Activated naive CD8-positive, alpha-beta T cell treated with anti-CD3 and anti-CD28 coated beads, Interleukin-2, amount 50 U/mL, for 24 hours (primary cell): ENCODE data around the gene SLC25A42.
"Not testable (repeated sequence)": the region's sequence is repeated elsewhere in the genome, so short reads cannot be mapped to it uniquely, and the experiment has no call there.

Experiments used
- ATAC-seq: fragments of 150-1000 bp; cut with Tn5 transposase; one replicate; pipeline ENCODE4 v1.10.0; 2021
- DNase-seq: peaks from one replicate; pipeline ENCODE4 v3.0.0; 2021
- H3K27ac Mint-ChIP-seq: one replicate; pipeline ENCODE4 v1.8.0; 2021; ENCODE audit warnings: mild to moderate bottlenecking, mixed read lengths
- H3K27me3 Mint-ChIP-seq: one replicate; pipeline ENCODE4 v1.8.0; 2021; ENCODE audit warnings: mixed read lengths
- H3K36me3 Mint-ChIP-seq: one replicate; pipeline ENCODE4 v1.8.0; 2021; ENCODE audit warnings: low read depth, mixed read lengths
- H3K4me1 Mint-ChIP-seq: one replicate; pipeline ENCODE4 v1.8.0; 2021; ENCODE audit warnings: mixed read lengths
- H3K4me3 Mint-ChIP-seq: one replicate; pipeline ENCODE4 v1.8.0; 2021; ENCODE audit warnings: mild to moderate bottlenecking, moderate library complexity, mixed read lengths
- H3K9me3 Mint-ChIP-seq: one replicate; pipeline ENCODE4 v1.8.0; 2021; ENCODE audit warnings: mixed read lengths

The SLC25A42 gene

GRCh38 chr19:19138109-19138981 is 74.6 kb downstream of the SLC25A42 start, which contains the start of gene TMEM161A:
TMEM161A (minus strand) TSS chr19:19138478; CDS start chr19:19138428, 50 bp downstream.
- peak within 1 kb of the TSS; percentile 94 for H3K27ac Mint-ChIP-seq
- H3K36me3 Mint-ChIP-seq, result peaks cover 4% of the 10 kb centered on the region
- H3K4me1 Mint-ChIP-seq, result peaks cover 22% of the 10 kb centered on the region
- H3K27me3 Mint-ChIP-seq, result no peaks in the 10 kb centered on the region
- ATAC-seq (peak; percentile 100), DNase-seq (peak; percentile 96)
- H3K4me3 Mint-ChIP-seq, result peak within 1 kb of the TSS; percentile 92
- H3K9me3 Mint-ChIP-seq, result no peaks in the 10 kb centered on the region

- no peak overlapping the region for H3K4me3 Mint-ChIP-seq
- H3K36me3 Mint-ChIP-seq, result no peaks in the 10 kb centered on the region
- DNase-seq (no peak), ATAC-seq (no peak)
- H3K9me3 Mint-ChIP-seq, result no peaks in the 10 kb centered on the region
- H3K27me3 Mint-ChIP-seq, result no peaks in the 10 kb centered on the region
- H3K4me1 Mint-ChIP-seq, result peaks cover 22% of the 10 kb centered on the region
- no peak overlapping the region for H3K27ac Mint-ChIP-seq
Measured at GRCh38 chr19:19139876-19140229, 76.1 kb downstream of the SLC25A42 start.

DNA sequence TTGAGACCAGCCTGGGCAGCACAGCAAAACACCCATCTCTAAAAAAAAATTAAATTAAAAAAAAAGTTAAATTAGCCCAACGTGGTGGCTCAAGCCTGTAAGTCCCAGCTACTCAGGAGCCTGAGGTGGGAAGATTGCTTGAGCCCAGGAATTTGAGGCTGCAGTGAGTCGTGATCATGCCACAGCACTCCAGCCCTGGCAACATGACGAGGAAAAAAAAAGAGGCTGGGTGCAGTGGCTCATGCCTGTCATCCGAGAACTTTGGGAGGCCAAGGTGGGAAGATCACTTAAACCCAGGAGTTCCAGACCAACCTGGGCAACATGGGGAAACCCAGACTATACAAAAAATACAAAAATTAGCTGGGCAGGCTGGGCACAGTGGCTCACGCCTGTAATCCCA is 76.7 kb downstream of the SLC25A42 start:
- peaks cover 19% of the 10 kb centered on the region for H3K4me1 Mint-ChIP-seq
- no peak for DNase-seq
- H3K27me3 Mint-ChIP-seq, result no peaks in the 10 kb centered on the region
- no peak for ATAC-seq
- no peaks in the 10 kb centered on the region for H3K9me3 Mint-ChIP-seq
- no peak overlapping the region for H3K4me3 Mint-ChIP-seq
- no peaks in the 10 kb centered on the region for H3K36me3 Mint-ChIP-seq
- no peak overlapping the region for H3K27ac Mint-ChIP-seq

DNA sequence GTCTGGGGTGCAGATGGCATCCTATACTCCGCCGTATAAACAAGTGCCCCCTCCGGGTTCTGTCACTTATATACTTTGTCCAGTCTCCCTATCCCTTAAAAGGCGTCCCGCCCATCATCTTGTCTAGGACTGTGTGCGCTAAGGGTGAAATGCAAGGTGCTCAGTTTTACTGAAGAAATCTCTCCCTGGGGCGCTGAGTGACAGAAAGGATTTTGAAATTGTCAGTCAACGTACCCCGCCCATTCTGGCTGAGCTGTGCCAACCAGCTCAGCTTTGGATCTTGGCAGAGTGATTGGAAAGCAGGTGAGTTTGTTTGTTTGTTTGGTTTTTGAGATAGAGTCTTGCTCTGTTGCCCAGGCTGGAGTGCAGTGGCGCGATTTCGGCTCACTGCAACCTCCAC is 78.6 kb downstream of the SLC25A42 start:
- DNase-seq (no peak), ATAC-seq (no peak)
- Mint-ChIP-seq H3K27me3 (no peaks in the 10 kb centered on the region), H3K36me3 (no peaks in the 10 kb centered on the region), H3K9me3 (no peaks in the 10 kb centered on the region), H3K4me3 (no peak overlapping the region), H3K27ac (no peak overlapping the region), H3K4me1 (peaks cover 16% of the 10 kb centered on the region)

DNA sequence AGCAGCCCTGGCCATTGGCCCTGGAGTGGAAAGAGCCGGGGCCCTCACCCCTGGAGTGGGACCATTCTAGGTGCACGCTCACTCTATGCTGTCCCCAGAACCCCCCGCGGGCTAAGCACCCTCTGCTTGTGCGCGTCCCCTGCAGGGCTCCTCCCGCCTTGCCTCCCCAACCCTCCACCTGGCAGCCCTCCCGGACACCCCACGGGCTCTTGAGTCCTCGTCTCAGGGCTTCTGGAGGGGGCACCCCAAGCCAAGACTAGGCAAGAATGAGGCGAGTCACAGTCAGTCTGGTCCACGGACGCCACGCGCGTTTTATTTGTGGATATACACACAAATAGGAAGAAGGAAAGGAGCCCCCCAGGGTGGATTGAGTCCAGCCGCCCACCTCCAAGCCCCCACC is 81.5 kb downstream of the SLC25A42 start:
- ATAC-seq (no peak), DNase-seq (no peak)
- Mint-ChIP-seq H3K9me3 (no peaks in the 10 kb centered on the region), H3K27me3 (no peaks in the 10 kb centered on the region), H3K27ac (no peak overlapping the region), H3K36me3 (peaks cover 3% of the 10 kb centered on the region), H3K4me1 (no peaks in the 10 kb centered on the region), H3K4me3 (no peak overlapping the region)

DNA sequence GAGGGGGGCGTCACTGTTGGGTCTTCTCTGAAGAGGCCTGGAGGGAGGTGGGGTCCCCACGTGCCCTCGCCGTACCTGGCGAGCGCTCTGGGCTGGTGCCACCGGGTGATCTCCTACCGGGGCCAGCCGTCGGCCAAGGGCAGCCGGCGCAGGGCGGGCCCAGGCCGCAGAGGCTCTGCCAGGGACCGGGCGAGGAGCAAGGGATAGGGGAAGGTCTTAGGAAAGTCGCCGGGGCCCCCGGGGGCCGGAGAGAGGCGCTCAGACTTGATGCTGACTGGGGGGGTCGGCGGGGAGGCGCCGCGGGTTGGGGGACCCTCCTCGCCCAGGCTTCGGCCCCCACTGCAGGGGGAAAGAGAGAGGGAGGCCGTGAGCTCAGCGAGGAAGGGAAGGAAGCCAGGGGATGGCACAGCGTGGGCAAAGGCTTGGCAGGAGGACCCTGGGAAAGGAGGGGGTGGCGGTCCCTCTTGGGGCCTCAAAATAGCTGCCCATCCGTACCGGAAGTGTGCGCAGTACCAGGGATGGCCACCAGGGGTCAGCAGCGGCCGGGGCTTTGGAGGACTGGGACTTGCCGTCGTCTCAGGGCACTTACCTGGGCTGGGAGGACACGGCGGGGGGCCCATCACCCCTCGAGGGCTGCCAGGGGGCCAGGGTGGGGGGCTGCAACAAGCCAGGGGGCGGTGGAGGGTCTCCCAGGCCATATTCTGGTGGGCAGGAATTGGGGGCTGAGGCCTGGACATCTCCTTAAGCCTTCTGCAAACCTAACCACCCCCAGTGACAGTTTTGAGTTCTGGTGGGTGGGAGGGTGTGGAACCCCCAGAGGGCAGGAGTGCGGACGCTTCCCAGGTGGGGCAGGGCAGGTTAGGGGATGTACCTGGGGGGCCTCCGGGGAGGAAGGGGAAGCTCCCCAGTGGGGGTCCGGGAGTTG is 82.2 kb downstream of the SLC25A42 start:
- DNase-seq, result peak; percentile 91
- Mint-ChIP-seq H3K9me3 (no peaks in the 10 kb centered on the region), H3K27ac (no peak overlapping the region), H3K4me3 (no peak overlapping the region), H3K4me1 (no peaks in the 10 kb centered on the region), H3K27me3 (no peaks in the 10 kb centered on the region), H3K36me3 (peaks cover 3% of the 10 kb centered on the region)
- peak; percentile 70 for ATAC-seq

DNA sequence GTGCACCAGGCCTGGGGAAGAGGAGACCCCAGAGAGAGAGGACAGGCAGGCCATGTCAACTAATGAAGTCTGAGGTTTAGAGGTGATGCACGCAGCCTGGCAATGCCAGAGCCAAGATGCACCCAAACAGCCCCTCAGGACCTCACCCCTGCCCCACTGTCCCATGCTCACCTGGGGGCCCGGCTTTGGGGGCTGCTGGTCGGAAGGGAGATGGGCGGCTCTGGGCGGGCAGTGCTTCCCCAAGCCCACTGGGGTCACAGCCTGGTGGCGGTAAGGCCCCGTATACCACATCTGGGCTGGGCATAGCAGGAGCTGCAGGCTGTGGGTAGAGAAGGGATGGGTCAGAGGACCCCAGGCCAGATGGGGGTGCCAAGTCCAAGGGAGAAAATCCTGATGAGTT is 83.1 kb downstream of the SLC25A42 start:
- Mint-ChIP-seq H3K4me1 (no peaks in the 10 kb centered on the region), H3K9me3 (no peaks in the 10 kb centered on the region), H3K36me3 (peaks cover 3% of the 10 kb centered on the region), H3K27ac (no peak overlapping the region), H3K27me3 (no peaks in the 10 kb centered on the region), H3K4me3 (no peak overlapping the region)
- no peak for ATAC-seq
- no peak for DNase-seq

DNA sequence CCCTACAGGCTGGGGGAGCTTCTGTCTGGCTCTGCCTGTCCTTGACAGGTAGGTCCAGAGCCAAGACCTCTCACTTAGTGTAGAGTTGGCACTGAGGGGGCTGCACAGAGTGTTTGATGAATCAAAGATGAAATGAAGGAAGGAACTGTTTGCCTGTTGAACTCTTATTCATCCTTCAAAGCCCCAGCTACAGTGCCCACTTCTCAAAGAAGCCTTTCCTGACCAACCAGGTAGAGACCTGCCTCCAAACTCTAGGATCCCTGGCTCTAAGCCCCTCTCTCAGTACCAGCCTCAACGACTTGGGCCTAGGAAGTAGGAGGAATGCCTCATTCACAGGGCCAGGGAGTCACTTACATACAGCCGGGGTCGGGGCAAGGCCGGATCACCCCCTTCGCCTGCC is 83.5 kb downstream of the SLC25A42 start:
- DNase-seq (no peak), ATAC-seq (no peak)
- no peaks in the 10 kb centered on the region for H3K4me1 Mint-ChIP-seq
- H3K27ac Mint-ChIP-seq, result no peak overlapping the region
- H3K27me3 Mint-ChIP-seq, result no peaks in the 10 kb centered on the region
- H3K36me3 Mint-ChIP-seq, result peaks cover 3% of the 10 kb centered on the region
- H3K4me3 Mint-ChIP-seq, result no peak overlapping the region
- no peaks in the 10 kb centered on the region for H3K9me3 Mint-ChIP-seq

DNA sequence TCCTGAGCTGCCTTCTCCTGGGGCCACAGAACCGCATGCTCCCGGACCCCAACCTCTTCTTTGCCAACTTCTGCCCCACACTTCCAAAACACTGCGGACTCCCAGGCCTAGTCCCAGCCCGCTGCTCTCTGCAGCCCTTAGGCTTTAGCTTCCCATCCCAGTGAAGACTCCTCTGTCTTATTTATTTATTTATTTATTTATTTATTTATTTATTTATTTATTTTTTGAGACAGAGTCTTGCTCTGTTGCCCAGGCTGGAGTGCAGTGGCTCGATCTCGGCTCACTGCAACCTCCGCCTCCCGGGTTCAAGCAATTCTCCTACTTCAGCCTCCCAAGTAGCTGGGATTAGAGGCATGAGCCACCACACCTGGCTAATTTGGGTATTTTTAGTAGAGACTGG is 84.7 kb downstream of the SLC25A42 start:
- H3K4me3 Mint-ChIP-seq, H3K27me3 Mint-ChIP-seq, H3K9me3 Mint-ChIP-seq, H3K36me3 Mint-ChIP-seq, H3K4me1 Mint-ChIP-seq, DNase-seq, H3K27ac Mint-ChIP-seq, ATAC-seq: not testable (repeated sequence)

DNA sequence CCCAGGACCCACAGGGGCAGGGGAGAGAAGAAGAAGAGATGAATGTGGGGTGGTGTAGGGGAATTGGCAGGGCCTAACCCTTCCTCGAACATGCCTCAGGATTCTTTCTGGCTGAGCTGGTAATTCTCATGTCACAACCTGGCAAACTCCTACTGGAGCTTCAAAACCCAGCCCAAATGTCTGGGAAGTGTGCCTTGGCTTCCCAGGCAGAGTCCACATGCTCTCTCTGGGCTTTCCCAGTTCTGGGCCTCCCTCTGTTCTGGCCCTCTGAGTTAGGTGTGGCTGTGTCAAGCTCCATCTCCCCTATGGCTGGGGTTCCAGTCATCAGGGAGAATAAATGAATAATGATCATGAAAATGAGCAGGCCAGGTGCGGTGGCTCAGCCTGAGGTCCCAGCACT is 85.6 kb downstream of the SLC25A42 start:
- H3K27me3 Mint-ChIP-seq, result no peaks in the 10 kb centered on the region
- no peak overlapping the region for H3K27ac Mint-ChIP-seq
- peaks cover 3% of the 10 kb centered on the region for H3K36me3 Mint-ChIP-seq
- no peak overlapping the region for H3K4me3 Mint-ChIP-seq
- H3K4me1 Mint-ChIP-seq, result no peaks in the 10 kb centered on the region
- H3K9me3 Mint-ChIP-seq, result no peaks in the 10 kb centered on the region
- no peak for DNase-seq
- no peak for ATAC-seq

DNA sequence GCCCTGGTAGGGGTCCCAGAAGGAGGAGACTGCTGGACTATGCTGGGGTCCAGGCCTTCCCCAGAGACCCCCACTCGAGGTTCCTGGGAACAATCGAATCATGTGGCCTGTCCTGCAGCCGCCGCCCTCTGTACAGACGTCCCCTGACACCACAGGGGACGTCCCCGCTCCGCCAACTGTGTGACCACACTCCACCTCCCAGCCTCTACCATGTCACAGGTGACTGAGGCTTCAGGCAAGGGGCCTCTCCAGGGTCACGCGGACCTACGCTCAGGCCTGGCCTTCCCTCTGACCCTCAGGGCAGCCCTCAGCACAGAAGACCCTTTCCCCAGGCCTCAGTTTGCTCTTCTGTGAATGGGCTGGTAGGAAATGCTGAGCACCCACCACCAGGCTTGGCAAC is 87.6 kb downstream of the SLC25A42 start:
- no peak overlapping the region for H3K27ac Mint-ChIP-seq
- H3K27me3 Mint-ChIP-seq, result no peaks in the 10 kb centered on the region
- H3K9me3 Mint-ChIP-seq, result no peaks in the 10 kb centered on the region
- peaks cover 12% of the 10 kb centered on the region for H3K36me3 Mint-ChIP-seq
- no peaks in the 10 kb centered on the region for H3K4me1 Mint-ChIP-seq
- no peak overlapping the region for H3K4me3 Mint-ChIP-seq
- ATAC-seq (no peak), DNase-seq (no peak)

- H3K4me1 Mint-ChIP-seq, result no peaks in the 10 kb centered on the region
- no peak overlapping the region for H3K27ac Mint-ChIP-seq
- H3K4me3 Mint-ChIP-seq, result no peak overlapping the region
- ATAC-seq (no peak), DNase-seq (no peak)
- no peaks in the 10 kb centered on the region for H3K9me3 Mint-ChIP-seq
- no peaks in the 10 kb centered on the region for H3K27me3 Mint-ChIP-seq
- H3K36me3 Mint-ChIP-seq, result peaks cover 17% of the 10 kb centered on the region
Measured at GRCh38 chr19:19152668-19153384, 89.0 kb downstream of the SLC25A42 start.

- Mint-ChIP-seq H3K36me3 (peaks cover 13% of the 10 kb centered on the region), H3K4me3 (no peak overlapping the region), H3K27me3 (no peaks in the 10 kb centered on the region), H3K9me3 (no peaks in the 10 kb centered on the region), H3K27ac (no peak overlapping the region), H3K4me1 (peaks cover 4% of the 10 kb centered on the region)
- no peak for ATAC-seq
- DNase-seq, result no peak
Measured at GRCh38 chr19:19154768-19155494, 91.1 kb downstream of the SLC25A42 start.
